GM21528 (cell line): Measurements from ENCODE around the gene GNAS-AS1.

ENCODE experiments used
- ATAC-seq: cut with Tn5 transposase; IDR thresholded peaks from one replicate; pipeline ENCODE4 v1.9.1; 2021; ENCODE audit warnings: mild to moderate bottlenecking, moderate library complexity; ENCODE audit not compliant: unreplicated experiment, low FRiP score

GNAS-AS1 gene

DNA sequence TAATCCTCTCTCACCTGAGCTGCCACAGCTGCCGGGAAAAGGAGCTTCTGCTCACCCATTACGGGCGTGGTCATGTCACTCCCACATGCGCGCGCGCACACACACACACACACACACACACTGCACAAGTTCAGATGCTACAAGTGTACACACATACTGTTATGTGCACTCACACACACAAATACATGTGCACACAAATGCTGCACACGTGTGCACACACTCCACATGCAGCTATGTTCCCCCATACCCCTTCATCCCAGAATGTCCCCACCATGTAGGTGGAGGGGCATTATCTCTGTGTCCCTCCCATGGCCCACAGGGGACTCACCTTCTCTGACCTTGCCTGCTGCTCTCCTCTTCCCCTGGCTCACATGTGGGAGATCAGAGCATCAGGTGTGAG is 37.3 kb downstream of the GNAS-AS1 start:
- ATAC-seq: no peak

DNA sequence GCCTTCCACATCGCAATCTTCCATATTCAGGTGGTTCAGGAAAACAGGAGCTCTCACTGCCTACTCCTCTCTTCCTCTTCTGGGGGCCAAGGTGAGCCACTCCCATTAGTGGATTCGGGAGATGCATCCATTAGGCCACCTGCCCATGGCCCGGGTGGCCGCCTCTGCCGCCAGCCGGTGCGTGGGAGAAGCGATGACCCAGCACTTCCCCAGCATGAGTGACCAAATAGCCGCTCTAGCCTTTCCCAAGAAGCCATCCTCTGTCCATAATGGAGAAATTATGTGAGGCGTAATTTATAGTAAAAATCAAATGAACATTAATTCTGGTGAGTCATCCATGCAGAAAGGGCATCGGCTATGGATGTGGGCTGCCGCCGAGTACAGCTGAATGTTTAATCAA is 39.4 kb downstream of the GNAS-AS1 start:
- ATAC-seq: no peak

DNA sequence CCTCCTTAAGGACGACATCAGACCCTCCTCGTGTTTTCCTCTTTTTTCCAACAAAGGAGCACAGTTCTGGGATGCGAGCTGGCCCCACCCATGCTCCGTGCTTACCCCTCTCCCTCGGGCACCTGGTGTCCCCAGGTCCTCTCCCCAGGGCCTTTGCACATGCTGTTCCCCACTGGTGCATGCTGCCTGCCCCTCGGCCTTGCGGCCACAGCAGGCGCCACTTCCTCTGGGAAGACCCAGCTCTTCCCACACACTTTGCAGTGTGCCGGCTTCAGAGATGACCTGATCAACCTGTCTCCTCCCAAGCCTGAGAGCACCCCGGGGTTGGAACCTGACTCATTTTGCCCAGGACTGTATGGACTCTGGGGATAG is 39.8 kb downstream of the GNAS-AS1 start:
- no peak for ATAC-seq

DNA sequence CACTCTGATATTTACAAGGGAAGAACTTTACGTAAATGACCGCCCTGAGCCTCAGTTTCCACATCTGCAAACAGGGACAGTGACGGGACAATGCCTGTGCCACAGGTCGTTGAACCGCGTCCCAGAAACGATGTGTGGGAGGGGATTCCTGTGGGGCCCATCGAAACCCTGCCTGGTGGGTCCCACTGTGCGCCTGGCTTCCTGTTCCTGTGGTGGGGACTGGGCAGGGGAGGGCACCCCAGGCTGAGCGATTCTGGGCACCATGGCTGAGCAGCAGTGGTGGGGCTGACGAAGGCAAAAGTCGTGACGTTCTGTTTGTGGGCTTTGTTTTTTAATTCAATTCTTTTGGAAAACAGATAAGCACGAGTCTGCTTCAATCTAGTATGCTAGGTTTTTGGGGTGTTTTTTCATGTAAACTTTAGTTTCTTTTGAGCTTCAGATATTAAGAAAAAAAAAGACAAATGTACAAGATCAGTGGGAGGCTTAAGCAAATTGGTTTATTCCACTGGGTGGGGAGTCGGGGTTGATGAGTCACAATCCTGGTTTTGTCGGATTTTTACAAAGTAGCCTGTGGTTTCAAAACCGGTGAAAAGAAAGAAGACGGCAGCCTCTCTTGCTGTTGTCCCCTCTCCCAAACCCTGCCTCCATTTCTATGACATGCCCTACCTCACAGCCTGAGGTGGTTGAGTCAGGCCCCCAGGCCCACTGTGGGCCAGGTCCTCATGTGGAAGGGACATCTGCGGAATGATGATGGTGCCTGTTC is 40.4 kb downstream of the GNAS-AS1 start:
- ATAC-seq: no peak

DNA sequence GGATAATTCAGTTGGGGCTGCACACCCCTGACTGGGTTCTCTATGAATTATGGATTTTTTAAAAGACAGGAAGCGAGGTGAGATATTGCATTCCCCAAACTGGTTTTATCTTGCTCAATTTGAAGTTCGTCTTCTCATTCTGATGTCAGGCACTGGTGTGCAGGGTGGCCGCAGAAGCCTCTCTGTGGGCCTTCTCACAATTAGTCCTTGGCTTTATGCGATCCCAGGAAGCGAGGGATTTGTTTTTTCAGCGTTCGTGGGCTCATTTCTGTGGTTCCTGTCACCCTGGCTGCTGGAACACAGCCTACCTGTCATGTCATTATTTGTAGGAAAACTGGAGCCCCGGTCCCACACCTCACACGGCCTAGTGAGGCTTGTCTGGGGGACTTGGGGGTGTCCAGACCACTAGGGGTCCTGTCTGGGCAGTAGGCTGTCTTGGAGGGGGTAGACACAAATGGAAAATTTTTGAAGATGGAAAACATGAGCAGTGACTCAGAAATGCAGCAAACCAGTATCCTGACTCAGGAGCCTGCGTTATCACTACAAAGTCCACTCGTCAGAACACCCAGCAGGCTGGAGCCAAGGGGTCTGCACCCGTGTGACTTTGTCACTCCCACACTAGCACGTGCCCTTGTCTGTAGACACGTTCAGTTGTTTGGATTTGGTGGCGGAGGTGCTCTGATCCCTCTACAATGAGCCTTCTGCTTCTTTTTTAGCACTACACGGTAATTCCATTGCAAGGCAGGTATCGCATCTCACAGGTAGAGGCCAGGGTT is 42.2 kb downstream of the GNAS-AS1 start:
- no peak for ATAC-seq

DNA sequence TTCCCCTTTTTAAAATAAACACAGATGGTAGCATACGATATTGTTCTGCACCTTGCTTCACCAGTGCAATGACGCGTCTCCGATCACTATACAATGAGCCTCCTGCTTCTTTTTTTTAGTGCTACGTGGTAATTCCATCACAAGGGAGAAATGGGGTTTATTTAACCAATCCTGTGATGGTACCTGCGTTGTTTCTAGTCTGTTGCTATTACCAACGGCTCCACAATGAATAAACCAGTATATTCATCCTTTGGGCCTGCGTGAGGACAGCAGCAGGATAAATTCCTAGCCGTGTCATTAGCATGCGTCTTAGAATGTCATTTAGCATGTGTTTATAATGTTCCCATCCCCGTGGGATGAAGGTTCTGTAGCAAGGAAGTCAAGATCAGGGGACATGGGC is 42.9 kb downstream of the GNAS-AS1 start:
- ATAC-seq: no peak

DNA sequence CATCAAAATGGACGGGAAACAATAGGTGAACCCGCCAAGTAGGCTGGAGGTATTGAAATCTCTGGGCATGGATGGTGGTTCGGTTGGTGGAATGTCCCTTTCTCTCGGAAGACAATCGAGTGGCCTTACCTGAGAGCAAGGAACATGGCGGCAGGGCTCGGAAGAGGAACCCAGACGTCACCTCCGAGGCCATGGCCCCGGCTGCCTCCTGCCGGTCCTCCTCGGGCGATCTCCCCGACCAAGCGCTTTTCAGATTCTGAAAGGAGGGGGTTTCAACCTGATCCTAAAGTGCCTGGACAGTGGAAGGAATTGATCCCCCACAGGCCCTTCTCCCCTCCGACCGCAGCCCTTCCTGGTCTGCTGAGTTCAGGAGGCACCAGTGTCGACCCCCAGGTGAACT is 47.2 kb downstream of the GNAS-AS1 start:
- ATAC-seq: no peak

DNA sequence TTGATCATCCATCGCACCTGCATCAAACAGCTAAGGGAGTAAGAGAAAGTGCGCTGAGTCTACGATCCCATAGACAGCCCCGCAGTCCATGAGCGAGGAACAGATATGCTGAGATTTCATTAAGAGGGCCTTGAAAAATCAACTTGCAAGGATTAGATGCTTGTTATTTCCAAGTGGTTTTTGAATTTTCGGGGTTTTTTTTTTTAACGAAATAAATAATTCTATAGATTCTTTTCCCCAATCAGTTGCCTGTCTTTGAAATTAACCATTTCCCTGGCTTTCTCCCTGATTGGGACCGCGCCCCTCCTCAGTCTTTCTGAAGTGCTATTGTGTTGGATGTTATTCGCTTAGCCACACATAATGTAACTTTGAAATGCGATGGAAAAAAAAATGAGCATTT is 48.6 kb downstream of the GNAS-AS1 start:
- ATAC-seq: no peak

DNA sequence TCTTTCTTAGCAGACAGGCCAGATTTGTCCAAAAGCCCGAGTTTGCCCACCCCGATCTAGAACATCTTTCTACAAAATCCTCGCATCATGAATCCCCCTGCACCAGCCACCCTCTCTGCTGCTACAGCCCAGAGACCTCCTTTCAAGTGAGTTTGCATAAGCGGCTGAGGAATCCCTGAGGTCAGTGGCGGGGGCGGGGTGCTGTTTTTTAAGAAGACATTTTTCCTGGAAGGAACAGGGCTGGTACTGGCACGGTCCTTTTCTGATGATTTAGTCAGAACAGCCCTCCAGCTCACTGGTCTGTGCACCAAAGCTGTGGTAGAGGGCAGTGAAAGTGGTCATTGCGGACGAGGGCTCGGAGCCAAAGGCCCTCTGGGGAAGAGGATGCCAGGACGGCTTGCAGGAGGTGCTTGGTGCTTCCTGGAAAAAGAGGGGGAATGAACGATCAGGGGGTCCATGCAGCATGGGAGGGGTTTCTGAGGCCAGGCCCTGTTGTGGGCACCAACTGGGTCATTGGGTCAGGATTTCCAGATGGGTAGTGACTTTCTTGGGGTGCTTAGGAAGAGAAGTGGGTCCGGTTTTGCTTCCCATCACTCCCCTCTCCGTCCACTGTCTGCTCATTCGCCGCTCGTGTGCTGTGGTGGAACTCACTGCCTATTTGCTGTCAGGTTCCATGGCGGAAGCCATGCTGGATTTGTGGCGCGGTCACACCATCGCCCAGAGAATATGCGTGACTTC is 50.4 kb downstream of the GNAS-AS1 start:
- ATAC-seq: no peak

DNA sequence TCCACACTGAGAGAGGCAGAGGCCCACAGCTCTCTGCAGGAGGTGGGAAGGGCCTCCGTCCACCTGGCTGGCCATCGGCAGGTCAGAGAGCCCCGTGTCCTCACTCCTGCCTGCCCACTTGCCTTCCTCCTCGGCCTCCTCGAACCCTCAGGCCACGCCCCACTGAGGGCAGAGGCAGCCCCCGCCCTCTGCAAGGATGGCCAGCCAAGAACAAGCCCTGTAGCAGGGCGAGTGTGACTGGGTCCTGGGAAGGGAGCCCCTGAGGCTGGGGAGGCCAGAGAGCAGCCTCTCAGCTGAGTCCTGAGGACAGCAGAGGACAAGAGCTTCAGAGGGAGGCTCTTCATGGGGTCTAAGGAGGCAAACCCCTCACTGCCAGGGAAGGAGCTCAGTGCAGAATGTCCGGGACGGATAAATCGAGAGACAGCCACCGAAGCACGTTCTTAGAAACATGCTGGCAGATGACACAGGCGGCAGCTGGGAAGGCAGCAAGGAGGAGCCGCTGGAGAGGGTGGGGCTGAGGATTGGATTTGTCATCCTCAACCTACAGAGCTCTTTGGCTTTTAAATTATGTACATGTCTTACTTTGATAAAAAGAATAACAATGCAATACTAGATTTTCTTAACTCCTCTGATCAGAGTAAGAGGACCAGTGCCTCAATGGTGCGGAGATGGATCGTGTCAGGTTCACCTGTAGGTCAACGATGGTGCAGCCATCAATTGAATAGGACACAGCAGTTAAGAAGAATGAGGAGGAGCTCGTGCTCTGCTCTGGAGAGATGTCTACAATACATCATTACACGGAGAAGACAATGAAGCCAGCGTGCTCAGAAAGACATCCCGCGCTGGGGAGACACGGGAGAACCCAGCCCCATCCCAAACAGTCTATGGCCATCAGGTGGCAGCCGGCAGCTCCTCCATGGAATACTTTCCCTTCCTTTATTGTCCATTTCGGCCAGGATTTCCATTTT is 53.0 kb downstream of the GNAS-AS1 start:
- ATAC-seq: no peak

DNA sequence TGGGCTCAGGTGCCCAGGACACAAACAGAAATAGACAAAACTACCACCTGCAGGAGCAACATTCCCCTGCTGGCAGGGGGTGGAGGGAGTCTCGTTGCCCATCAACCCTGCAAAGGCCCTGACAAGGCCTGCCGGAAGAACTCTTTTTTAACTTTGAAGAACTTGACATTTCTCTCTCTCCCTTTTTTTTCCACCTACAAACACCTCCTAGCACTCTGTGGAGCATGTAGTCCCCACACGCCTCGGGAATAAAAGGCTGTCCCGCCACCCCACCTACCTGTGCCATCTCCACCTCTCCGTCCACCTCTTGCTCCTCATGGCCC is 54.8 kb downstream of the GNAS-AS1 start:
- no peak for ATAC-seq

DNA sequence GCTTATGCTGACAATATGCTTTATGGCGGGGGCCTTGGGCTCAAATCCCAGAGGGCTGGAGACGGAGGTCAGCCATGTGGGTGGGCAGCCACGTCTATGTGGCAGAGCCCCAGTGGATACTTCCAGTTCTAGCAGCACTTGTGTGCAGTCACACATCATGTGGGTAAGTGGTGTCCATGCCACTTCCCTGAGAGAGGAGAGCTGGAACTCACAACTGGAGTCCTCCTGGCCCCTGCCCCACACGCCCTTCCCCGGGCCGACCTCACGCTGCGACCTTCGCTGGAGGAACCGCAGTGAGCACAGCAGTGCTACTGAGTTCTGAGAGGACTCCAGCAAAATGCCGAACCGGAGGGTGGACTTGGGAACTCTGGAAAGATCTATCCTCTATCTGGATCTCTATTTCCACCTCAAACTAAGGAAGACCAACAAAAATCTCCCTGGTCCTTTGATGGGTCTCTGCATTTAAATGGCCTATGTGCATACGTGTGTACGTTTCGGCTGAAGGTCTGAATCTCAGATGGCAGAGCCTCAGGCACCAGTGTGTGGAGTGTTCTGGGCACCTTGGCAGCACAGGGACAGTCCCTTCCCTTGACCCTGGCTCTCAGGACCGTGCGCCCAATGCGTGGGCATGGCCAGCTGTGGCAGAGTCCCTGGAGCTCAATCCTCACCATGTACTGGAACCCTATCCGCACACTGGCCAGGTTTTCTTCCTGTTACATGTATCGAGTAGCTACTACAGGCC is 55.4 kb downstream of the GNAS-AS1 start:
- no peak for ATAC-seq

DNA sequence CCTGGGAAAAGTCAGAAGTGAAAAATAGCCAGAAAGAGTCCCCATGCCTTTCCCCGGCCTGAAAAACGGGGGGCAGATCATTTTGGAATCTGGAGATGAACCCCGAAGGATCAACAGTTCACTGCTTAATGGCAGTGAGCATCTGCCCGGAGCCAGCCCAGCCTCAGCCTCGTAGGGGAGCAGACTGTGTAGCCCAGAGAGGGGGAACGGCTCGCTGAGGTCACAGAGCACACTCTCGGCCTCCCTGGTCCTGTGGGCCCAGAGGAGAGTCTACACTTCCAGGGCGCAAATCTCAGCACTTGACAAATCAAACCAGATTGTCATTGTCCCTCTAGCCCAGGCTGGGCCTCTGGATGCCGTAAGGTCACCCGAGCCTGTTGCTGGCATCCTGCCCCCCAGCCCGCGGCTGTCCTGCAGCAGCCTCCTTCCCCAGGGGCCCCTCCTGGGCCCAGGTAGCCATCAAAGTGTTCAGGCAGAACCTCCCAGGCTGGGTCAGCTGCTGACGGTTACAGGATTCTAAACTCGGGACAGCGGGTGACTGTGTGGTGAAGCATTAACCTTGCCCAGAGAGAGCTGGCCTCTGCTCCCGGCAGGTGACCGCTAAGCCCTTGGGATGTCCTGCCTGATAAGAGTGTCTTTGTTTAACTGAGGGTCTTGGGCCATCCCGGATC is 56.1 kb downstream of the GNAS-AS1 start:
- ATAC-seq: no peak

DNA sequence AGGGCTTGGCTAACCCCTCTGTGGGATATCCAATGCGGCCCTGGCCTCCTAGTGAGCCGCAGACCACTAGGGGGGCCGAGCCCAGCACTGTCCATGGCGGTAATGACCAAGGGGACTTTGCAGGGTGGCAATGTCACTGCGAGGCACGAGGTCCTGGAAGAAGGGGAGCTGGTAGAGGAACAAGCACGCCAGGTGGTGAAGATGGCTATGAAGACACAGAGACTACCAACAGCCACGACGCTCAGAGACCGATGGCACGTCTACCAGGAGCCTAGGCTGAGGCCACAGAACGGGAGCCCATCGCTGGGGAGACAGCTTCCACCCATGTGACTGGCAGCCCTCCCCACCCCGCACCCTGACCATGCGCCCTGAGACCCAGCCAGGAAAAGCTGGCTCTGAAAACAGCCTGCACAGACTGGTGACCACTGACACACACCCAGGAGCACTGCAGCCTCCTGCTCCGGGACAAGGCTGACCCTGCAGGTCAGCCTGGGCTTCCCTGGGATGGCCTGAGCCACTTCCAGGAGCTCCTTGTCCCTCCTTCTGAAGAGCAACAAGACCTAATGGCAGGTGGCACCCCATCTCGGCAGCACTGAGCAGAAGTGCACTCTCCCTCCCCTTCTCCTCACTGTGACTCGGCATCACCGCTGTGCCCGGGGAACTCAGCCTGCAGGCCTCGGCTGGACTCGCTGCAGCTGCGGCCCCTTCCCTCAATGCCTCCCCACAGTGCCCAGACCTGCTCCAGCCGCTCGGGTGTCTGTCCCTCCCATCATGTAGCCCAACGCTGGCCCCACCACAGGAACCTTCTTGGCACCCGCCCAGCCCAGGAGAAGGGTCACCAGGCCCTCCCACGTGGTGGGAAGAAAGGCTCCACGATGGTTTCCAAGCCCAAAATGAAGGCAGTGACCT is 56.9 kb downstream of the GNAS-AS1 start:
- no peak for ATAC-seq

DNA sequence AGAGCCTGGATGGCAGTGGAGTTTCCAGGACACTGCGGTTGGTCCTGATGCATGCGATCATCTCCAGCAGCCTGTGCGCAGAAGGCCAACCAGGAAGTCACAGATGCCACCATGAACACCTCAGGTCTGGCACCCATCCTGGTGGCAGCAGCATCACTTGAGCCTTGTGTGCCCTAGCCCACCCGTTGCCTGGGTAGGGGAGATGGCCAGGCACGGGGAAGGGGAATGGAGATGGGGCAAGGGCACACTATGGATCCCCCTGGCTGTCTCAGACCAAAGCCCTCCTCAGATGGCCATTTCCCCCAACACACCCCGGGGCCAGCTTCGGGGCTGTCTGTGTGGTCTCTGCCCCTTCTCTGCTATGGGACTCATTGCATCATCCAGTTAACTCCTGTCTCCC is 58.3 kb downstream of the GNAS-AS1 start:
- ATAC-seq: no peak

DNA sequence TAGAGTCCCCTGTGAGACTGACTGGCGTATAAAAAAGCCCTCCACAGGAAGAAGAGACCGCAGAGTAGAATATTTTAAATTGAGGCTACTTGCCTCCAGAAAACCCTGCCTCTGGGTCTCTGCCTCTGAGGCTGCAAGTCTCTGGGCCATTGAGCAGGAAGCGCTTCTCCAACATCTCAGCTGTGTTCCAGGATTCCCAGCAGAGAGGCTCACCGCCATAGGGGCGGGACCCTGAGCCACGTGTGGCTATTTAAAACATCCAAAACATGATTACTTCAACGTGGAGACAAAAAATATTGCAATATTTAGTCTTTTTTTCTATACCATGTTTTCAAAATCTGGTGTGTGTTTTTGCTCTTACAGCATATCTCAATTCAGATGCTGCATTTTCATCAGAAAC is 59.4 kb downstream of the GNAS-AS1 start:
- ATAC-seq: no peak

DNA sequence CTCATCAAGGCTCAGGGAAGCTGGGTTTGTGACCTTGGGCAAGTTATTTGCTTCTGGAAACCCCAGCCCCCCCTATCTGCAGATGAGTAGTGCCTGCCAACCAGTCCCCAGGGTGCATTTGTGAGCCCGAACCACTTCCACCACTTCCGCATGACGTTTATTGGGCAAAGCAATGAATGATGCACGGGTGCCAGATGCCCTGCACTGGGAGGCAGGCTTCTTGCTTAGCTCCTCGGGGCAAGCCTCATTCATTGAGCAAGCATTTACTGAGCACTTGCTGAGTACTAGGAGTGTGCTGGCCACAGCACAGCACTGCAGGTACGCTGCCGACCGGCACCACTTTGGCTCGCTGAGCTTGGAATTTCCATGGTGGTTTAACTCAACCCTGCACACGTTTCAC is 60.2 kb downstream of the GNAS-AS1 start:
- no peak for ATAC-seq

DNA sequence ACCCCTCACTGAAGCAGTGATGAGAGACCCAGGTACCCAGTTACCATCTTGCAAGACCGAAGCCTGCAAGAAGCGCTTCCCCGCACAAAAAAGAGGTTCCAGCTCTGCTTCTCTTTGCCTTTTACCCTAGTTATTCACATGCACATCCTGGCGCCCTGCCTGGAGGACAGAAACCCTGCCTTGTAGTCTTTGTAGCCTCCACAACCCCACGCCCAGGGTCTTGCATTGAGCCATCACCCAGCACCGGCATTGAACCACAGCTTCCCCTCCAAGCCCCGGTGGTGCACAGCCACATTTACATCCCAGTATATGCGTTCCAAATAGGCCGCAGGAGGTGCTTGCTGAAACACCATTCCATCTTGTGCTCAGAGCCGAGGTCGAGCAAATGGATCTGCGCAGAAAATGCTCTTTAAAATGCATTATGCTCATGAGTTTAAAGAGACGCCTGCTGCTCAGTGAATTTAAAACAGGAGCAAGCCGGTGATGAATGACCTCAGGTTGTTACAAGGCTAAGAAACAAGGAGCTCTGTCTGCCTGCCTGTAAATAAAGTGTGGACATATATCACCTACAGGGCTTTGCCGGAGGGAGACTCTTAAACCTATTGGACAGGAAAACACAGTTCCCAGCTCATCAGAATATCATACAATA is 61.7 kb downstream of the GNAS-AS1 start:
- no peak for ATAC-seq
